GM23338 (cell line): ENCODE results near the gene SYTL1. TPM values are rescaled to one million over a fixed set of nuclear protein-coding genes. Genes with fewer than 3 reads are reported as not detected.

Experiments
- ATAC-seq: fragments of 200-7000 bp; cut with Tn5 transposase; 3 replicates; pipeline ENCODE4 v1.9.1; 2020
- DNase-seq: peaks from one replicate; pipeline ENCODE4 v3.0.0-alpha.2; 2015; ENCODE audit warnings: low spot score
- H2AFZ ChIP-seq: fragments of 200-600 bp; sonication (generic); 2 replicates; pipeline ENCODE4 v1.8.0; 2016; ENCODE audit warnings: antibody characterized with exemption, mild to moderate bottlenecking, moderate library complexity
- H3F3A ChIP-seq: fragments of 200-600 bp; sonication (generic); replicated peaks from 2 replicates; pipeline ENCODE4 v1.8.0; 2017; ENCODE audit warnings: antibody characterized with exemption, mixed run types, low read depth
- H3K27ac ChIP-seq: fragments of 200-600 bp; sonication (generic); 2 replicates; pipeline ENCODE4 v1.6.1; 2016; ENCODE audit warnings: low read depth
- H3K27me3 ChIP-seq: fragments of 200-600 bp; sonication (generic); 2 replicates; pipeline ENCODE4 v1.8.0; 2016; ENCODE audit warnings: mild to moderate bottlenecking, mixed run types, moderate library complexity; ENCODE audit not compliant: insufficient read depth
- H3K36me3 ChIP-seq: fragments of 200-600 bp; sonication (generic); 2 replicates; pipeline ENCODE4 v1.8.0; 2016; ENCODE audit warnings: mild to moderate bottlenecking; ENCODE audit not compliant: insufficient read depth
- H3K4me1 ChIP-seq: fragments of 200-600 bp; sonication (generic); 2 replicates; pipeline ENCODE4 v1.8.0; 2016; ENCODE audit warnings: mild to moderate bottlenecking, moderate library complexity; ENCODE audit not compliant: insufficient read depth
- H3K4me2 ChIP-seq: fragments of 200-600 bp; sonication (generic); 2 replicates; pipeline ENCODE4 v1.7.1; 2017; ENCODE audit warnings: mixed run types
- H3K4me3 ChIP-seq: fragments of 200-600 bp; sonication (generic); 2 replicates; pipeline ENCODE4 v1.6.1; 2016; ENCODE audit warnings: mixed run types
- H3K79me2 ChIP-seq: fragments of 200-600 bp; sonication (generic); replicated peaks from 2 replicates; pipeline ENCODE4 v1.8.0; 2017; ENCODE audit warnings: mild to moderate bottlenecking; ENCODE audit not compliant: insufficient read depth
- H3K9me2 ChIP-seq: fragments of 200-600 bp; sonication (generic); 2 replicates; pipeline ENCODE4 v1.8.0; 2017; ENCODE audit not compliant: insufficient read depth
- H4K20me1 ChIP-seq: fragments of 200-600 bp; sonication (generic); replicated peaks from 2 replicates; pipeline ENCODE4 v1.8.0; 2017; ENCODE audit warnings: mild to moderate bottlenecking; ENCODE audit not compliant: insufficient read depth
- H3K27ac Mint-ChIP-seq: 2 replicates; pipeline ENCODE4 v1.8.0; 2020; ENCODE audit warnings: inconsistent platforms, mild to moderate bottlenecking, moderate library complexity, mixed read lengths
- H3K27me3 Mint-ChIP-seq: 3 replicates; pipeline ENCODE4 v1.8.0; 2022; ENCODE audit warnings: low read depth, mild to moderate bottlenecking, moderate library complexity, mixed read lengths, inconsistent platforms; ENCODE audit not compliant: insufficient read depth, poor library complexity
- H3K36me3 Mint-ChIP-seq: 3 replicates; pipeline ENCODE4 v1.8.0; 2021; ENCODE audit warnings: low read depth, mild to moderate bottlenecking, inconsistent platforms, moderate library complexity, mixed read lengths
- H3K4me1 Mint-ChIP-seq: 3 replicates; pipeline ENCODE4 v1.8.0; 2020; ENCODE audit warnings: mild to moderate bottlenecking, inconsistent platforms, mixed read lengths
- H3K4me3 Mint-ChIP-seq: 3 replicates; pipeline ENCODE4 v1.8.0; 2021; ENCODE audit warnings: moderate library complexity, mild to moderate bottlenecking, inconsistent platforms, mixed read lengths
- H3K9me3 Mint-ChIP-seq: 3 replicates; pipeline ENCODE4 v1.8.0; 2020; ENCODE audit warnings: moderate library complexity, mild to moderate bottlenecking, inconsistent platforms, mixed read lengths
- CREB1 ChIP-seq: fragments of 250-450 bp; sonication (Bioruptor Pico); IDR thresholded peaks from 2 replicates; pipeline ENCODE4 v1.5.0; 2020; ENCODE audit warnings: low read depth, mild to moderate bottlenecking, moderate library complexity
- EZH2phosphoT487 ChIP-seq: fragments of 200-600 bp; sonication (generic); IDR thresholded peaks from one replicate; pipeline ENCODE4 v1.8.1; 2018; ENCODE audit warnings: antibody characterized with exemption; ENCODE audit not compliant: unreplicated experiment
- JUNB ChIP-seq: IDR thresholded peaks from one replicate; pipeline ENCODE4 v1.6.1; 2016; ENCODE audit warnings: antibody characterized with exemption; ENCODE audit not compliant: unreplicated experiment
- NANOG ChIP-seq: IDR thresholded peaks from 2 replicates; pipeline ENCODE4 v1.6.1; 2016; ENCODE audit warnings: antibody characterized with exemption, borderline replicate concordance
- POLR2AphosphoS5 ChIP-seq: IDR thresholded peaks from 2 replicates; pipeline ENCODE4 v1.6.1; 2016; ENCODE audit warnings: antibody characterized with exemption, low read depth
- STAT1 ChIP-seq: IDR thresholded peaks from one replicate; pipeline ENCODE4 v1.6.1; 2016; ENCODE audit warnings: antibody characterized with exemption; ENCODE audit not compliant: unreplicated experiment
- ZNF114 ChIP-seq: fragments of 250-450 bp; sonication (Bioruptor Pico); IDR thresholded peaks from 2 replicates; pipeline ENCODE4 v1.5.0; 2020; ENCODE audit warnings: mild to moderate bottlenecking, moderate library complexity
- polyA plus RNA-seq: library from polyadenylated mRNA; unstranded; fragments of >200 nt; fragmentation: Nextera tagmentation; extraction: Ambion mirVana; gene quantifications from 2 replicates; pipeline ENCODE4 v1.2.1, GENCODE V29; 2016
- total RNA-seq: library from RNA; depleted of rRNA; stranded (reverse); fragments of >200 nt; shearing (Covaris generic); gene quantifications from 2 replicates; pipeline ENCODE4 v1.2.3, GENCODE V29; 2014
- TF ChIP-seq, protein P1 (sequence below): IDR thresholded peaks from one replicate; pipeline ENCODE4 v1.6.1; 2018; ENCODE audit warnings: antibody characterized with exemption; ENCODE audit not compliant: unreplicated experiment
- TF ChIP-seq, protein P2 (sequence below): IDR thresholded peaks from 2 replicates; pipeline ENCODE4 v1.6.1; 2016; ENCODE audit warnings: antibody characterized with exemption
- TF ChIP-seq, protein P3 (sequence below), 2 experiments: fragments of 200-600 bp in 1 of 2; sonication (generic) in 1 of 2; conservative IDR thresholded peaks; 2 replicates each; pipeline versions ENCODE4 v1.5.1 to v1.6.1; 2016 to 2017; ENCODE audit warnings: antibody characterized with exemption in 2 of 2, low read depth in 2 of 2, mild to moderate bottlenecking in 2 of 2, moderate library complexity in 1 of 2

SYTL1 gene
- total and polyA plus RNA-seq, 2 experiments from 2014 or later: 4.9 to 12.3 TPM

DNA sequence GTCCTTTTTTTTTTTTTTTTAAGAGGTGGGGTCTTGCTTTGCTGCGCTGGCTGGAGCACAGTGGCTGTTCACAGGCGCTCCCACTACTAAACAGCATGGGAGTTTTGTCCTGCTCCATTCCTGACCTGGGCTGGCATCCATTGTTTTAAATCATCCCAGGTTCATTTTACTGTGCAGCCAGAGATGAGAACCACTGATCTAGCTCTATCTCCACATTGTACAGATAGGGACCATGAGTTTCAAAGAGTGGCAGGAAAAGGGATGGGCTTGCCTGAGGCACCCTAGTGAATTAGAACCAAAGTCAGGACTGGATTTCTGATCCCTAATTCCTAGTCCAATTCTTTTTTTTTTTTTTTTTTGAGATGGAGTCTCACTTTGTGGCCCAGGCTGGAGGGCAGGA is 27.1 kb upstream of the SYTL1 start:
- H3K79me2 ChIP-seq: no peaks in the 10 kb centered on the region
- Mint-ChIP-seq H3K9me3 (no peaks in the 10 kb centered on the region), H3K27me3 (peaks cover 10% of the 10 kb centered on the region), H3K4me1 (peaks cover 4% of the 10 kb centered on the region; the same call in 2 of the 3 replicates), H3K27ac (no peak overlapping the region), H3K36me3 (no peaks in the 10 kb centered on the region), H3K4me3 (no peak overlapping the region)
- H3K4me1 ChIP-seq: no peaks in the 10 kb centered on the region
- no peaks in the 10 kb centered on the region for H3K27me3 ChIP-seq
- H3K4me2 ChIP-seq: no peak overlapping the region
- H4K20me1 ChIP-seq: no peaks in the 10 kb centered on the region
- DNase-seq: no peak
- no peak overlapping the region for H3K4me3 ChIP-seq
- H3K36me3 ChIP-seq: no peaks in the 10 kb centered on the region
- H2AFZ ChIP-seq: 0 out of 2 replicates have a peak overlapping the region, but pooled peaks have one; percentile 43
- no peak for TF ChIP-seq CREB1 (CRISPR knock-in tag)
- TF ChIP-seq NANOG: no peak
- TF ChIP-seq STAT1: no peak
- TF ChIP-seq JUNB: no peak
- no peak for ATAC-seq
- no peak overlapping the region for H3K27ac ChIP-seq
- H3F3A ChIP-seq: peaks cover 4% of the 10 kb centered on the region; the same call in 1 of the 2 replicates
- no peaks in the 10 kb centered on the region for H3K9me2 ChIP-seq

DNA sequence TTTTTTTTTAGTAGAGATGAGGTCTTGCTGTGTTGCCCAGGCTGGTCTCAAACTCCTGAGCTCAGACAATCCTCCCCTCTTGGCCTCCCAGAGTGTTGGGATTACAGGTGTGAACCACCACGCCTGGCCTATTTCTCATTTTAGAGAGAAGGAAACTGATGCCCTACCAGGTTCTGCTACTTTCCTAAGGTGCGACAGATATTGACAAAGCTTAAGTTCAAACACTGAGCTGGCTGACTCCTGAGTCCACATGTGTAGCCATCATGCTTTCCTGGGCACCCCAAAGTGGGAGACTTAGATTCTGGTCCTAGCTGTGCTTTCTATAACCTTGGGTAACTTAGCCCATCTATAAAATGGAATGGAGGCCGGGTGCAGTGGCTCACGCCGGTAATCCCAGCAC is 25.0 kb upstream of the SYTL1 start:
- Mint-ChIP-seq H3K4me1 (peaks cover 4% of the 10 kb centered on the region; the same call in 2 of the 3 replicates), H3K4me3 (no peak overlapping the region), H3K27ac (no peak overlapping the region), H3K36me3 (no peaks in the 10 kb centered on the region), H3K27me3 (peaks cover 10% of the 10 kb centered on the region), H3K9me3 (no peaks in the 10 kb centered on the region)
- Histone ChIP-seq H3K36me3 (no peaks in the 10 kb centered on the region), H4K20me1 (no peaks in the 10 kb centered on the region), H3K27ac (no peak overlapping the region), H3K79me2 (no peaks in the 10 kb centered on the region), H2AFZ (no peak overlapping the region), H3F3A (peaks cover 10% of the 10 kb centered on the region; the same call in 1 of the 2 replicates), H3K4me2 (no peak overlapping the region), H3K9me2 (no peaks in the 10 kb centered on the region), H3K4me1 (no peaks in the 10 kb centered on the region), H3K27me3 (no peaks in the 10 kb centered on the region), H3K4me3 (no peak overlapping the region)
- DNase-seq (no peak), ATAC-seq (no peak)
- TF ChIP-seq, protein P1, sequence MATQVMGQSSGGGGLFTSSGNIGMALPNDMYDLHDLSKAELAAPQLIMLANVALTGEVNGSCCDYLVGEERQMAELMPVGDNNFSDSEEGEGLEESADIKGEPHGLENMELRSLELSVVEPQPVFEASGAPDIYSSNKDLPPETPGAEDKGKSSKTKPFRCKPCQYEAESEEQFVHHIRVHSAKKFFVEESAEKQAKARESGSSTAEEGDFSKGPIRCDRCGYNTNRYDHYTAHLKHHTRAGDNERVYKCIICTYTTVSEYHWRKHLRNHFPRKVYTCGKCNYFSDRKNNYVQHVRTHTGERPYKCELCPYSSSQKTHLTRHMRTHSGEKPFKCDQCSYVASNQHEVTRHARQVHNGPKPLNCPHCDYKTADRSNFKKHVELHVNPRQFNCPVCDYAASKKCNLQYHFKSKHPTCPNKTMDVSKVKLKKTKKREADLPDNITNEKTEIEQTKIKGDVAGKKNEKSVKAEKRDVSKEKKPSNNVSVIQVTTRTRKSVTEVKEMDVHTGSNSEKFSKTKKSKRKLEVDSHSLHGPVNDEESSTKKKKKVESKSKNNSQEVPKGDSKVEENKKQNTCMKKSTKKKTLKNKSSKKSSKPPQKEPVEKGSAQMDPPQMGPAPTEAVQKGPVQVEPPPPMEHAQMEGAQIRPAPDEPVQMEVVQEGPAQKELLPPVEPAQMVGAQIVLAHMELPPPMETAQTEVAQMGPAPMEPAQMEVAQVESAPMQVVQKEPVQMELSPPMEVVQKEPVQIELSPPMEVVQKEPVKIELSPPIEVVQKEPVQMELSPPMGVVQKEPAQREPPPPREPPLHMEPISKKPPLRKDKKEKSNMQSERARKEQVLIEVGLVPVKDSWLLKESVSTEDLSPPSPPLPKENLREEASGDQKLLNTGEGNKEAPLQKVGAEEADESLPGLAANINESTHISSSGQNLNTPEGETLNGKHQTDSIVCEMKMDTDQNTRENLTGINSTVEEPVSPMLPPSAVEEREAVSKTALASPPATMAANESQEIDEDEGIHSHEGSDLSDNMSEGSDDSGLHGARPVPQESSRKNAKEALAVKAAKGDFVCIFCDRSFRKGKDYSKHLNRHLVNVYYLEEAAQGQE: no peak
- TF ChIP-seq EZH2phosphoT487: no peak
- no peak for TF ChIP-seq CREB1 (CRISPR knock-in tag)
- TF ChIP-seq POLR2AphosphoS5: no peak
- TF ChIP-seq ZNF114 (CRISPR knock-in tag): no peak
- TF ChIP-seq, protein P2, sequence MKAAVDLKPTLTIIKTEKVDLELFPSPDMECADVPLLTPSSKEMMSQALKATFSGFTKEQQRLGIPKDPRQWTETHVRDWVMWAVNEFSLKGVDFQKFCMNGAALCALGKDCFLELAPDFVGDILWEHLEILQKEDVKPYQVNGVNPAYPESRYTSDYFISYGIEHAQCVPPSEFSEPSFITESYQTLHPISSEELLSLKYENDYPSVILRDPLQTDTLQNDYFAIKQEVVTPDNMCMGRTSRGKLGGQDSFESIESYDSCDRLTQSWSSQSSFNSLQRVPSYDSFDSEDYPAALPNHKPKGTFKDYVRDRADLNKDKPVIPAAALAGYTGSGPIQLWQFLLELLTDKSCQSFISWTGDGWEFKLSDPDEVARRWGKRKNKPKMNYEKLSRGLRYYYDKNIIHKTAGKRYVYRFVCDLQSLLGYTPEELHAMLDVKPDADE: no peak
- TF ChIP-seq STAT1: no peak
- TF ChIP-seq, protein P3, sequence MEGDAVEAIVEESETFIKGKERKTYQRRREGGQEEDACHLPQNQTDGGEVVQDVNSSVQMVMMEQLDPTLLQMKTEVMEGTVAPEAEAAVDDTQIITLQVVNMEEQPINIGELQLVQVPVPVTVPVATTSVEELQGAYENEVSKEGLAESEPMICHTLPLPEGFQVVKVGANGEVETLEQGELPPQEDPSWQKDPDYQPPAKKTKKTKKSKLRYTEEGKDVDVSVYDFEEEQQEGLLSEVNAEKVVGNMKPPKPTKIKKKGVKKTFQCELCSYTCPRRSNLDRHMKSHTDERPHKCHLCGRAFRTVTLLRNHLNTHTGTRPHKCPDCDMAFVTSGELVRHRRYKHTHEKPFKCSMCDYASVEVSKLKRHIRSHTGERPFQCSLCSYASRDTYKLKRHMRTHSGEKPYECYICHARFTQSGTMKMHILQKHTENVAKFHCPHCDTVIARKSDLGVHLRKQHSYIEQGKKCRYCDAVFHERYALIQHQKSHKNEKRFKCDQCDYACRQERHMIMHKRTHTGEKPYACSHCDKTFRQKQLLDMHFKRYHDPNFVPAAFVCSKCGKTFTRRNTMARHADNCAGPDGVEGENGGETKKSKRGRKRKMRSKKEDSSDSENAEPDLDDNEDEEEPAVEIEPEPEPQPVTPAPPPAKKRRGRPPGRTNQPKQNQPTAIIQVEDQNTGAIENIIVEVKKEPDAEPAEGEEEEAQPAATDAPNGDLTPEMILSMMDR (conservative IDR thresholded peaks at IDR 0.05; ENCODE audit: low read depth in 2 of 2): no peak
- no peak for TF ChIP-seq NANOG
